ENCODE measurements around the gene HMCN1.
"Not testable (repeated sequence)": the region's sequence is repeated elsewhere in the genome, so short reads cannot be mapped to it uniquely, and the experiment has no call there.

Gene HMCN1

GRCh38 chr1:186152620-186153239 lies 418.5 kb downstream of the HMCN1 start:
- no peak for DNase-seq (ENCODE audit: low read depth)

DNA sequence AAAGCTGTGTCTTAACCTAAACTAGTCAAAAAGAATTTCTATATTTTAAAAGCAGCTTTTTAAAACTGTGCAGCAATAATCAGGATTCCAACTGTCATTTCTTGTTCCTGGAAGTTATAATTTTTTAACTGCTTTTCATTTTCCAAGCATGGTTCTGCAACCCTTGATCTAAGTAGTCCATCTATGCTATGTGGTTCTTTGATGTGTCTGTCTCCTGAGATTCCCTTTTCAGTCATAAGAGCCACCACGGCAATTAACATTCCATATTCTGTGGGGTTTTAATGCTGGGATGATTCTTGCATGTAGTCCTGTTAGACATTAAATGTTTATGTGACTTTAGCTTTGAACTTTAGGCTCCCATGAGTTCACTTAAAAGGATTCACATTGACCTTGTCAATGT lies 420.5 kb downstream of the HMCN1 start:
- no peak for DNase-seq (ENCODE audit: low read depth)

GRCh38 chr1:186155594-186155993 lies 421.4 kb downstream of the HMCN1 start:
- no peak for DNase-seq (ENCODE audit: low read depth)

GRCh38 chr1:186162895-186163294 lies 428.7 kb downstream of the HMCN1 start:
- not testable (repeated sequence) for DNase-seq (ENCODE audit: low read depth)

DNA sequence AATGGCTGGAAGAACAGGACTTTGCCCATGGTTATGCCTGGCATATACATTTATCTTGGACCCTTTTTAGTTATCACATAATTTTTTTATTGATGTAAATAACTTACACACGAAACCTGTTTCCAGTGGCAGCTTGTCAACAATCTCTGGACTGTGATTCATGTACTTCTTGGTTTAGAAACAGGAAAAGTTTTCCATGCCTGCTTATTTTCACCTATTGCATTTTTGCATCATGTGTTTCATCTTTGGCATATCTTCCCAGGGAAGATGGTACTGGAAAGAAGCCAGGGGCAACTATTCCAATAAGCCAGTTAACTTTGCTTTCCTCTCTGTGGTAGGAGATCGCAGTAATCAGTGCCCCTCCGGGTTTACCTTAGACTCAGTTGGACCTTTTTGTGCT lies 430.6 kb downstream of the HMCN1 start:
- DNase-seq (ENCODE audit: low read depth), result no peak

- DNase-seq (ENCODE audit: low read depth), result no peak
These were observed 431.1 kb downstream of the HMCN1 start for GRCh38 chr1:186165303-186165702.

- no peak for DNase-seq (ENCODE audit: low read depth)
These were observed 433.0 kb downstream of the HMCN1 start for GRCh38 chr1:186167096-186167668.

- DNase-seq (ENCODE audit: low read depth), result no peak
These were observed 441.4 kb downstream of the HMCN1 start for GRCh38 chr1:186175588-186175987.

GRCh38 chr1:186178426-186179043 lies 444.3 kb downstream of the HMCN1 start:
- DNase-seq (ENCODE audit: low read depth), result no peak

GRCh38 chr1:186179231-186179630 lies 445.0 kb downstream of the HMCN1 start:
- no peak for DNase-seq (ENCODE audit: low read depth)

GRCh38 chr1:186183219-186183618 lies 449.0 kb downstream of the HMCN1 start:
- no peak for DNase-seq (ENCODE audit: low read depth)

GRCh38 chr1:186183970-186184628 lies 449.9 kb downstream of the HMCN1 start:
- DNase-seq (ENCODE audit: low read depth), result no peak

- not testable (repeated sequence) for DNase-seq (ENCODE audit: low read depth)
These were observed 452.1 kb downstream of the HMCN1 start for GRCh38 chr1:186186251-186186650.

DNA sequence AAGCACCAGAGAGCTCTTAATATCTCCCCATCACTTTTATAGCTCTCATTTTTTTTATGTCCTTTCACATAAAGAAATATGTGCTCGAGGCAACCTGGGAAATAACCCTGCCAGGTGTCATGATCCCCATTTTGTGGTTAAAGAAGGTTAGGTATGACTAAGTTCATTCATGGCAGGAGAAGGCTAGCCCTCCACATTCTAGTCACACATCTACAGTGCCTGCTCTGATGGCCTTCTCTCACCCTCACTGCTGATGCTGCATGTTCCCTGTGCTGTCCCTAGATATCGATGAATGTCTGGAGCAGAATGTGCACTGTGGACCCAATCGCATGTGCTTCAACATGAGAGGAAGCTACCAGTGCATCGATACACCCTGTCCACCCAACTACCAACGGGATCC lies 453.4 kb downstream of the HMCN1 start:
- DNase-seq (ENCODE audit: low read depth), result no peak

DNA sequence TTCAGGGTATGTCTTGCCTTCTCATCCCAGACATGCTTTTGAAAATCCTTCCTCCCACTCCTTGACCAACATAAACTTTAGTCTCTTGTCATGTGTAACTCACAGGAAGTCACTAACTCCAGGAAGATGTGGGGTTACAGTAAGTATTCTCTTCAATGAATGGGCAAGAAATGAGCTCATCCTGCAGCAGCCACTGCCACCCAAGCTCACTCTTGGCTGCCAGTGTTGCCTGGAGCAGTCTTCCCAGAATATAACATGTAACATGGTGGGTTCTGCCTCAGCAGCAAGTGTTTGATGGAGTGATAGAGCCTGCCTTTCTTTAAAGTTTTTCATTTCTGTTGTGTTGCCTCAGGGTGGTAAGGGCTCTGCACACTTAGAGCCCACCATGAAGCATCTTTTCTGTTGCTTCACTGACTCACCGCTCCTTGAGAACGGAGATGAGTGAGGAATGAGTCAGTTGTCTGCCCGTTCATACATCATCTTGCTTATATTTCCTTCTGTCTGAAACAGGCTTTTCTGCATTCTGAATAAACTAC lies 453.9 kb downstream of the HMCN1 start:
- no peak for DNase-seq (ENCODE audit: low read depth)

GRCh38 chr1:186188736-186189135 lies 454.5 kb downstream of the HMCN1 start:
- DNase-seq (ENCODE audit: low read depth), result no peak

DNA sequence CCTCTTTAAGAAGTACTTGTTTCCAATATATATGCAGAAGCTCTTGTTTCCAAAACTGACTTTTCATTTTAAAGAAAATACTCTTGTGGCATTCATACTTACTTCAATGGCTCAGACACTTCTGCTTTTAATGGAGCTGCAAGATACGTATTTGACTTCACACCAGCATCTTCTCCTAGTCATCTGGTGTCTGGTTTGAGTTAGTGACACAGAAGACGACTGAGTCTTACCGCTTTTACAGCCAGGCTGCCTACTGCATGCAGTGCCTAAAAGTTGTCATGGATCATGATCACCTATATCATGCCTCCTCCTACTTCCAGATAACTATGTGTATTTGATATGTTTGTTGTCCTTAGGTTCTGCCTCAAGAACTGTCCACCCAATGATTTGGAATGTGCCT lies 455.0 kb downstream of the HMCN1 start:
- no peak for DNase-seq (ENCODE audit: low read depth)

DNA sequence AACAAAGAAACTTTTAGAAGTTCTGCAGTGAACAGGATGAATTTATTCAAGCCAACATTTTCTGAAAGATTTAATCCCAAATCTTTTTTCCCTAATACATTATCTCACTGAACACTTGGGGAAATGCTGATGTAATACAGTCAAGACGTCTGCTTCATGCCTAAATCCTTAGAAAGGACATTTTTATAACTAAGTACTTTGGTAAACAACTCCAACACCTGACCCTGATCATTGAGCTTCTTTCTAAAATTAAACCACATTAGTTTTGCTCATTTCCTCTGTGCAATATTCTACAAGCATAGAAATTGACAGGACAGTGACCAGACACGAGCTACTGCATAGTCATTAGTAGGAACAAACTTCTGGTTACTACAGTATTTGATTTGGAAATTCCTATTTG lies 457.3 kb downstream of the HMCN1 start:
- no peak for DNase-seq (ENCODE audit: low read depth)

DNA sequence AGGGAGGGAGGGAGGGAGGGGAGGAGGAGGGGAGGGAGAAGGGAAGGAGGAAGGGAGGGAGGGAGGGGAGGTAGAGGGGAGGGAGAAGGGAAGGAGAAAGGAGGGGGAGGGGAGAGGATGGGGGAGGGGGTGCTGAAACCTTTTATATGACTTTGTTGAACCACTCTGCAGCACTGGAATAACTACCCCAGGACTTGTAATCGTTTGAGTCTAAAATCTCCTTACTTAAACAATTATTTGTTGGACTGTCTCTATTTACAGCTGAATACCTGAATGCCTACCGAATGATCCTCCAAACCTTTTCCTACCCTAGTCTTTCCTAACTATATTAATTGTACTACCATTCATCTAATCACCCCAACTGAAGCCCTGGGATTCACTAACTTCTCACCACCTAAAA lies 459.0 kb downstream of the HMCN1 start:
- DNase-seq (ENCODE audit: low read depth), result no peak

GRCh38 chr1:186194107-186194756 lies 460.0 kb downstream of the HMCN1 start:
- DNase-seq (ENCODE audit: low read depth), result no peak

GRCh38 chr1:186195377-186195931 lies 461.3 kb downstream of the HMCN1 start:
- DNase-seq (ENCODE audit: low read depth), result no peak

- no peak for DNase-seq (ENCODE audit: low read depth)
These were observed 468.1 kb downstream of the HMCN1 start for GRCh38 chr1:186202271-186202764.
